GM23248 (cell line): ENCODE results near the gene DTNA.

ENCODE experiments used
- EZH2 ChIP-seq: fragments of 200-600 bp; sonication (generic); IDR thresholded peaks from 2 replicates; pipeline ENCODE4 v1.6.1; 2018; ENCODE audit warnings: antibody characterized with exemption, mild to moderate bottlenecking; ENCODE audit not compliant: insufficient read depth, poor library complexity, severe bottlenecking
- EZH2phosphoT487 ChIP-seq: fragments of 200-600 bp; sonication (generic); IDR thresholded peaks from 2 replicates; pipeline ENCODE4 v1.6.1; 2018; ENCODE audit warnings: antibody characterized with exemption, moderate library complexity, mild to moderate bottlenecking, low read depth; ENCODE audit not compliant: insufficient read depth

GRCh38 chr18:34873986-34874580 is 164.0 kb downstream of the DTNA start:
- TF ChIP-seq EZH2phosphoT487 (no peak), EZH2 (no peak)
